HG03432 (cell line): ENCODE data around the gene TRPV3.
"Not testable (repeated sequence)": the region's sequence is repeated elsewhere in the genome, so short reads cannot be mapped to it uniquely, and the experiment has no call there.

Experiments
- ATAC-seq: cut with Tn5 transposase; IDR thresholded peaks from one replicate; pipeline ENCODE4 v1.9.1; 2021; ENCODE audit warnings: mild to moderate bottlenecking, moderate library complexity; ENCODE audit not compliant: unreplicated experiment

The TRPV3 gene

DNA sequence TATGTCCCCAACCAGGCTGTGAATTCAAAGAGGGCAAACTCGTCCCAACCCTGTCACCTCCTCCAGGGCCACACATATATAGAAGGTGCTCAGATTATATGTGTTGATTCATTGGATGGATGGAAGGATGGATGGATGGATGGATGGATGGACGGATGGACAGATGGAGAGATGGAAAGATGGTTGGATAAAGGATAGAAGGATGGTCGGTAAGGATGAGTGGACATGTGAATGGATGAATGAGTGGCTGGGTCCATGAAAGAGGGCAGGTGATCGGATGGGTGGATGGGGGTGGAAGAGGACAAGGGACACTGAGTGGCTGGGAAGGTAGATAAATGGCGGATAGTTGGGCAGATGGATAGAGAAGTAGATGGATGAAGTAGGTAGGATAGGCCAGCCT lies 30.1 kb downstream of the TRPV3 start:
- ATAC-seq: no peak

DNA sequence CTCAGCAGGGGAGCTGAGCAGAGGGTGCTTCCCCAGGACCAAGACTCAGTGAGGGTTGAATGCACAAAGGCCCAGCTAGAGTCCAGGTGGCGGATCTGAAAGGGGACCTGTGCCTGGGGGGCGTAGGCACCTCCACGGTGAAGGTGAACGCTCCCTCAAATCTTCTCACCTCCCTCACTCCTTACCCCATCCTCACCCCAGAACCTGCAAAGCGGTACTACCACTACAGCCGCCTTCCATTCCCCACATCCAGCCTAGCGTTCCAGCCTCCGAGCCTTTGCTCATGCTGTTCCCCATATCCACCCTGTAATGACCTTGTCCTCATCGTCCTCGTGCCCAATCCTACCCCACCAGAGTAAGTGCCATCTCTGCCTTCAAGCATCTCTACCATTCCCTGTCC lies 30.6 kb downstream of the TRPV3 start:
- no peak for ATAC-seq

DNA sequence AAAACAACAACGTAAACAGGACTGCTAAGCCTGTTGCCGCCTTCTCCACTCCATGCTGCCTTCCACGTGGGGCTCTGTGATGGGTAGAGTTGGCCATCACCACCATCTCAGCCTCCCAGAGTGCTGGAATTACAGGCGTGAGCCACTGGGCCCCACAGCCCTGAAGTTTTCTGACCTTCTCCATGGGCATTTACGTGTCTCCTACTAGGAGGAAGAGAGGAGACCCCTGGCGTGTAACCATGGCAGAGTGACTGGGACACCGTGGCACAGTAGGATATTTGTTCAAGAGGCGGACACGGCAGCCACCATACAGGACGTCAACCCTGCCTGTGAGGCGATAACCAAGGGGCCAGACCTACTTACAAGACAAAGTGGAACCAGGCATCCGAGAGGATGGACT lies 31.1 kb downstream of the TRPV3 start:
- no peak for ATAC-seq

DNA sequence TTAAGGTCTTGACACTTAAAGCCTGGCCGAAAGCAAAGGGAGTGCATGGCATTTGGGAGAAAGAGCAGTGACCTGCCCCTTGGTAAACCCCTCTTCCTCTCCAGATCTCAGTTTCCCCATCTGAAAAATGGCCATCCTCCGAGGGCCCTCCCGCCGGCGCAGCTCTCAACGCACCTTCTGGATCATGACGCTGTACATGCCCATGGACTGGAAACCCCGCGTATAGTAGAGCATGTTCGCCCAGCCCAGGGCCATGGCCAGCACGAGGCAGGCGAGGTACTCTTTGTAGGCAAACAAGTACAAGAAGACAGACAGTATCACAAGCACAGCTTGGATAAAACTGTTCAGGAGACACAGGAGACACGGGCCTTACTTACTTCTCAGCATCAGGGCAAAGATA lies 33.6 kb downstream of the TRPV3 start:
- ATAC-seq: no peak

DNA sequence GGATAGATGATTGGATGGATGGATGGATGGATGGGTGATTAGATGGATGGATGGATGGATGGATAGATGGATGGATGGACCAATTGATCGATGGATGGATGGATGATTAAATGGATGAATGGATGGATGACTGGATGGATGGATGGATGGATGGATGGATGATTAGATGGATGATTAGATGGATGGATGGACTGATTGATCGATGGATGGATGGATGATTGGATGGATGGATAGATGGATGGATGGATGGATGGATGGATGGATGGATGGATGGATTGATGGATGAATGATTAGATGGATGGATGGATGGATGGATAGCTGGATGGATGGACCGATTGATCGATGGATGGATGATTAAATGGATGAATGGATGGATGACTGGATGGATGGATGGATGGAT lies 38.1 kb downstream of the TRPV3 start:
- not testable (repeated sequence) for ATAC-seq

DNA sequence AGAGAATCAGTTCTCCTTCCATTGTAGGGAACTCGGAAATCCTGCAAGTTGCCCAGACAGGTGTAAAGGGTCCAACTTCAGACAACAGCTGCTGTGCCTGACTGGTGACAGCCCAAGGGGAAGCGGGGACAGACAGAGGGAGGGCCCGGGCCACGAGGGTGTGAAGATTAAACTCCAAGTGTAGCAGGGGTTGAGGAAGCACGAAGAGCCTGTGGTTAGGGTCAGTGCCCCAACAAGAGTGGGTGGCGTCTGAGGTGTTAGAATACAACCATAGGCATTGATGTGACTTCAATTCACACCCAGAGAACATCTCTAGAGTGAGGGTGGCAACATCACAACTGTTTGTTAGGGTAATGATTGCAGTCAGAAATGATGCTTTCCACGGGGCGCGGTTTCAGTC lies 42.7 kb downstream of the TRPV3 start:
- ATAC-seq: no peak

DNA sequence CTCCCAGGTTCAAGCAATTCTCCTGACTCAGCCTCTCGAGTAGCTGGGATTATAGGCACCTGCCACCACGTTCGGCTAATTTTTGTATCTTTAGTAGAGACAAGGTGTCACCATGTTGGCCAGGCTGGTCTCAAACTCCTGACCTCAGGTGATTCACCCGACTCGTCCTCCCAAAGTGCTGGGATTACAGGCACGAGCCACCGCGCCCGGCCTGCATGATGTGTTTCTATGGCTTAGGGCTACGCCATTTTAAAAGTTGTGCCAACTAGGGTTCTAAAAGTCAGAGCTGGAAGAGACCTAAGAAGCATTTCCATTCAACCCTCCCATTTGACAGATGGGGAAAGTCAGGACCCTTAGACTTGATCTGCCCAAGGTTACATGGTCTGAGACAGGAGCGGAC lies 43.4 kb downstream of the TRPV3 start:
- ATAC-seq: not testable (repeated sequence)

DNA sequence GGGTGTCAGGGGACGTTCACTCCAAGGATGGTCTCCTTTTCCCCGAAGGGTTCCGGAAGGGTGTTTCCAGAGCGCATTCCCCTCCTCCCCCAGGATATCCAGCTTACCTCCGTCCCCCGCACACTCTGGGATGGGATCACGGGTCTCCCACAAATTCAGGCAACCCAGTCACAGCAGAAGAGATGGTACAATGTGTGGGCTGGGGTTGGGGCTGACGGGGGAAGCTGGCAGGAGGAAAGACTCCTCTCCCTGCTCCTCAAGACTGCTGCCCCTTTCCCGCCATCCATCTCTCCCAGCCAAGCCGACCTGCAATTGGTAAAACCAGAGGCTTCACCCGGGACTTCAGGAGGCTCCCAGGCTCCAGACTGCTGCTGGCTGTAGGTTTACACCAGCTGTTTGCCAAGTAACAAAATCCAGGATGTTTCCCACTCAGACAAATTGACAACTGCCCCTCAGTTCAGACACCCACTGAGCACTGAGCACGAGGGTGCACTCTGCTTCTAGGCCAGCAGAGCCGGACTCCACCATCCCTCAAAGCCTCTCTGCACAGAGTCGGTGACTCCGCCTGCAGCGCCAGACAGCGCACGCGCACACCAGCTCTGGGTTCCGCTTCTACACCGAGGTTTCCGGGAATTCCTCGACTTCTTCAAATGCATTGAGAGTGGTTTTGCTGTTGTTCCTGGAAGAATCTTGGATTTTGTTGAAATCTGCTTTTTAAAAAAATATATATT lies 44.1 kb downstream of the TRPV3 start:
- no peak for ATAC-seq

DNA sequence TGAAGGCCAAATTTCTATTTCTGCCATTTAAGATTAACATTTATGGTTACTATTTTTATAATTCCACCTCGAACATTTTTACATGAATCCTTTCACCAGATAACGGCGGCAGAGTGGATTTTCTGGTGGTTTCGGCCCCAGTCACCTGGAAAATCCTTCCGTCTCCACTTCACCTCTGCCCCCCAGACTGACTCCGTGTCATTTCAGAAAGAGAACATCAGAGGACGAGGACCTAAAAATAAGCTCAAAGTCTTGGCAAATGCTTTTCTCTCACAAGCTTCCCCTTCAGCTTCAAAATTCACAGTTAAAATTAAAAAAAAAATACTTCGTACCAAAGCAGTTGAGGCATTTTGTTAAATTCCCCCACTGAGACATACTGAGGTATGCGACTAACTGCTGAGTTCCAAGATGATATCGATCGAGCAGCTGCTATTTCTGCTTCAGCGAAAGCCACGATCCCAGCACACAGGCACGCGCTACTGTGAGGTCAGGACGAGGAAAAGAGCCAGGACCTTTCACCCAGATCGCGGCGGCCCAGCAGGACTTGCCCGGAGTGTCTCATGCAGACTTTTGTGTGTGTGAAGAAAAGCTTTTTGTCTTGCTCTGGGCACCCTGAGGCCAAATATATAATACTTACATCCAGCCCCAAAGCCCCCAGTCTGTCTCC lies 45.0 kb downstream of the TRPV3 start:
- ATAC-seq: no peak

DNA sequence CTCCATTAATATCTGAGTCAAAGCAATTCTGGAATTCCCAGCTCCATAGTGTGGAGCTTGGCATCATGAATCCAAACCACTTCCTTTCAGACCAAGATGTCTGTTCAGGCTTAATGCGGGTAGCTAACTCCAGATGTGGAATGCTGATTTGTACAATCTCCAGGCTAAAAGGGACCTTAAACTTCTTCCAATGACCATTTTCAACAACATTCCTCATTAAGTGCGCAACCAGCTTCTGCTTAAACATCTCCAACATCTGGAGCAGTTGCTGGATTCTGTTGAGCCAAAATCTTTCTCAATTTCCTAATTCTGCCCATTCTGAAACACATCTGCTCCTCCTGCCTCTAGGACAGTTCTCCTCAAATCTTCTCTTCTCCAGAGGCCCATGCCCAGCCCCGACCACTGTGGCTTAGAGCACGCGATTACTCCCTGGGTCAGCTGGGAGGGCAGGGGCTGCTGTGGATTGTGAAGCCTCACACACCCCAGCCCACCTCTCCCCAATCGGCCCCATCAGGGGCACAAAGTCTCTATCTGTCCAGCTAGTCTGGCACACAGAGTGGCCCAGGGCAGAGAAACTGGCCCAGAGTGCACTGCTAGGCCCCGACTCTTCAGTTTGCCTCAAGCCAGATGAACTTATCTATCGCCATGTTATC lies 45.6 kb downstream of the TRPV3 start:
- no peak for ATAC-seq

DNA sequence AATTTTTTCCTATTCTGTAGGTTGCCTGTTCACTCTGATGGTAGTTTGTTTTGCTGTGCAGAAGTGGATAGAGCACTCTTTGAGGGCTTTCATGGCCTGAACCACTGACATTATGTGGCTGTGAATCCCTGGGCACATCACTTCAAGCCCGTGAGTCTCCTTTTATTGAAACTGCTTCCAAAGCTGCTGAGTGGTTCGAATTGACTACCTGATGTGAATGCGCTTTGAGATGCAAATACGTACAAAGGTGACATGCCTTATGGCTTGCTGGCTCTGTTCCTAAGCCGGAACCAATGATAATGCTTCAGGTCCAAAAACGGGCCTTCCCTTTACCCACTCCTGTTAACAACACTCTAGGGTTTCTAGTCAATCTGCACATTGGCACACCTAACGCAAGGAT lies 47.5 kb downstream of the TRPV3 start:
- ATAC-seq: no peak

DNA sequence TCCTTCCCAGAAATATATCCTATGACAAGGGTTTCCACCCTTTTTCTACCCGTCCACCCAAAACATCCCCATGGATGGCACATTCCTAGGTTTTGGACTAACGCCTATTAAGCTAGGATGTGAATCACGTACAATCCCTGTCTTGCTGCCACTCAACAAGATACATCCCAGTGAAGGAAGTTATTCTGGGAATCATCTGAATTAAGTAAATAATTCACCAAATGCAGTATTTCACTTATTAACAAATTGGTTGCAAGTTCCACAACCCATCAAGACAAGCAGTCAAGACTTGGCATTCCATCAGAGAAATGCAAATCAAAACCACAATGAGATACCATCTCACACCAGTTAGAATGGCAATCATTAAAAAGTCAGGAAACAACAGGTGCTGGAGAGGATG lies 49.7 kb downstream of the TRPV3 start:
- ATAC-seq: no peak

DNA sequence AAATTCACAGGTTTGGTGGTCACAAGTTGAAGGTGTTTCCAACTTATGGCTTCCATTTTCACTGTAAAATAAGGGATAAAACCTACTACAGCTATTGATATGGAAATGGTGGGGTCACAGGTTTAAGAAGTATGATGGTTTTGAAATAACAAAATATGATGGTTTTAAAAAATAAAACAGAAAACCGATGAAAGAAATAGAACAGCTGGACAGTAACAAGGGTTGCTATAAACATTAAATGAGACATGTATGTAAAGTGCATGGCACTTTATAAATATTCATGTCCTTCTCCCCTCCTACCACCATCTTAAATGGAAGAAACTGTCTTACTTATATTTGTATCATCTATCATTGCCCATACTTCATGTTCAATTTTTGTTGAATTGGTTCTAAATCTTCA lies 50.5 kb downstream of the TRPV3 start:
- no peak for ATAC-seq

DNA sequence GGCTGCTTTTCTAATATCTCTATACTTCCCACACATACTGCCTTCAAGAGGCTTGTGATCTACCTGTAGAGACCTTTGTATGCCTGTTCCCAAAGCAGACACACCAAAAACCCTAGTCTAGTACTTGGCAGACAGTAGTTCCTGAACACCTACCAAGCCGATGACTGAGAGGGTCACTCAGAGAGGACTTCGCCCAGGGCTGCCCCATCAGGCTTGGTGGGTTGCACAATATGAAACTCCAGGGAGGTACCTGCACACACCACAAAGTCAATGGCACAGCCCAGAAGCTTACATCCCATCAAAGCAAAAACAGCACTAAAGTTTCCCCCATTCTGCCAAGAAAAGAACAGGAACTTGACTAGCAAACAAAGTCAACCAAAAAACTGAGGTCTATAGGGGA lies 51.6 kb downstream of the TRPV3 start:
- no peak for ATAC-seq

DNA sequence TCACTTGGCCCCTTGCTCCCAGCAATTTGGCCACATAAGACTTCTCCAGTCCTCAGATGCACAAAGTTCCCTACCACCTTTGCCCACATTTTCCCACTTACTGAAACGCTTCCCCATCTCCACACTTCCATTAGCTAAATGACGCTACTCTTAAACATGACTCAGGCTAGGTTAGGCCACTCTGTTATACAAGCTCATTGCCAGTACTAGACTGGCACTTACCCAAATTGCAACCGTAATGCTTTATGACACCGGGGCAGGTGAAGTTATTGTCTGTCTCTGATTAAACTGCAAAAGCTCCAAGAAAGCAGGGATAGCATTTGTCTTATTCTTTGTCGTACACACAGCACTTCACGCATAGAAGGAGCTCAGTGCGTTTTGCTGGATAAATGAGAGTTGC lies 52.6 kb downstream of the TRPV3 start:
- ATAC-seq: no peak

DNA sequence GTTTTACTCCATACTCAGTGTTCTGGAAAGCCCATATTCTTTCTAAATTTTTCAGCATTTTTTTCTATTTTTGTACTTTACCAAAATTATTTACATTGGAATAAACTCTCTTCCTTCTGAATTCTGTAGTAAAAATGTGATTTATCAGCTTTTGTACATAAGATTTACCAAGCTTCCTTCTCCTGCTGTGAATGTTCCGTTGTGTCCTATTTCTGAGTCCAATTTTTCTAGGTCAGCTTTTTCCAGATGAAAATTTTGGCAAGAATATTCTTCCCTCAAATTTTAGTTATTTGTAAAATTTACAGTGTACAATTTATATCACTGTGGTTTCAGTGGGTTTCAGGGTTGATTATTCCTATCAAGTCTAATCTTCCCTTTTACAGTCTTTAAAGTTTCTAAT lies 54.3 kb downstream of the TRPV3 start:
- ATAC-seq: no peak

DNA sequence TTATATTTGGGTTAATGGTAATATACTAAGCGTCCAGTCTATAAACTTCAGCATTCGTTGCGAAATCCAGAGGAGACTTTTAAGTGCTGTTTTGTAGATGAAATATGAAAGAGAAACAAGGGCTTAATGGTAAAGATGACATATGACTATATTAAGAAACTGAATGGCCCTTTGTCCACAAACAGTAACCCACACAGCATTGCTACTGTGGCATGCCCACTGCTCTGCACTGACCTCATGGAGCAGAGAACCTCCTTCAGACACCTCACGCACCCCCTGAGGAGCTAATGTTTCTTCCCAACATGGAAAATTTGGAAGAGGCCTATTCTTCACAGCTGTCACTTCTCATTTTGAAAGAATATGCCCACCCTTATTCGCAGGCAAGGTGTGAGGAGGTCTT lies 55.1 kb downstream of the TRPV3 start:
- no peak for ATAC-seq

DNA sequence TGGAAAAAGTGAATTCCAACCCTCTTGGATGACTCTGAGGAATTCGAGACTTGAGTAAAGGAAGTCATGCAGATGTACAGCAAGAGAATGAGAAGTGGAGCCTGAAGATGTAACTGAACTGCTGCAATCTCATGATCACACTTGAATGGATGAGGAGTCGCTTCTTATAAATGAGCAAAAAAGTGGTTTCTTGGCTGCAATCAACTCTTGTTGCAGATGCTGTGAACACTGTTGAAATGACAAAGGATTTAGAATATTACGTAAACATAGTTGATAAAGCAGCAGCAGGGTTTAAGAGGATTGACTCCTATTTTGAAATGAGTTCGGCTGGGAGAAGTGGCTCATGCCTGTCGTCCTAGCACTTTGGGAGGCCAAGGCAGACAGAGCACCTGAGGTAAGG lies 56.3 kb downstream of the TRPV3 start:
- no peak for ATAC-seq

DNA sequence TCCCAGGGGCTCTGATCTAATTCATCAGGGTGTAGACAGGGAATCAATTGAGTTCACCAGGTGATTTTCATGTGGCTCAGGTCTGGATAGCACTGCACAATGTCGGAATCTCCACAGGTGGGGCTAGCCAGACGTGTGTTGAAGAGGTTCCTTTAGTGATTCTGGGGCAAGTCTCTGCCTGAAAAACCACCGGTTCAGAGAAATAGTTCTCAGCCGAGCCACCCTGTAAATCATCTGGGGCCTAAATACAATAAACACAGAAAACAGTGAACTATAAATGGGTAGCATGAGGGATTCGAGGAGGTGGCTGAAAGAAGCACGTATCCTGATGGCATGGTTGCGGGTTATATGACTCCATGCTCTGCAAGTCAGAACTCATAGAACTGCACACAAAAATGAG lies 60.5 kb downstream of the TRPV3 start:
- ATAC-seq: no peak

DNA sequence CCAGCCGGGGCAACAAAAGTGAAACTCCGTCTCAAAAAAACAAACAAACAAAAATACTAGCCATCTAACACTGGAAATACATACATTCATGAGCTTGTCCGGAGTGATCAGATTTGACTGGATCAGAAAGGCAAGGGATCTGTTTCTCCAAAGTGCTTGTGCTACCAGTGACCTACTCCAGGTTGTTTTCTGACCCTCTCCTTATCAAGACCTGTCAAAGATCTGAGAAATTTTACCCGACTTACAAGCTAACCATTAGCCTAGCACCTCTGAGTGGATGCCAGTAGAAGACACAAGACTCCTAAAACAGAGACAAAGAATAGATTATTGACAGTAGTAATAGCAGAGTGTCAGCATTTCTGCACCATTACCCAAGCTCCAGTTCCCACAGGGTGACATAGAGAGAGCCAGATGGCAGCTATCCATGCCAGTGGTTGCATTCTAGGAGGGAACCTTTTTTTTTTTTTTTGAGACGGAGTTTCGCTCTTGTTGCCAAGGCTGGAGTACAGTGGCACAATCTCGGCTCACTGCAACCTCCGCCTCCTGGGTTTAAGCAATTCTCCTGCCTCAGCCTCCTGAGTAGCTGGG lies 72.0 kb downstream of the TRPV3 start:
- ATAC-seq: no peak

DNA sequence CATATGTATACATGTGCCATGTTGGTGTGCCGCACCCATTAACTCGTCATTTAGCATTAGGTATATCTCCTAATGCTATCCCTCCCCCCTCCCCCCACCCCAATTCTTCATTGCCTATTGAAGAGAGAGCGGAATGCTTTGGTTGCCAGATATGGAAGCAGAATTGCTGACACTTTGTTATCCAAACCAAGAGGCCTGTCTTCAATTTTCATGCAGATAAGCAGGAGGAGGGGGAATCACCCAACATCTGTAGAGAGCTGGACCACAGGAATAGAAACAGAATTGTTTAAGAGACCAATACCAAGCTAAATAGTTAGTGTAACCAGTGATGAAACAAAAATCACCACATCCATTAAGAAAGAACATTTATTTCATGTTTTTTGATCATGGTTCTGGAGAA lies 74.8 kb downstream of the TRPV3 start:
- no peak for ATAC-seq

DNA sequence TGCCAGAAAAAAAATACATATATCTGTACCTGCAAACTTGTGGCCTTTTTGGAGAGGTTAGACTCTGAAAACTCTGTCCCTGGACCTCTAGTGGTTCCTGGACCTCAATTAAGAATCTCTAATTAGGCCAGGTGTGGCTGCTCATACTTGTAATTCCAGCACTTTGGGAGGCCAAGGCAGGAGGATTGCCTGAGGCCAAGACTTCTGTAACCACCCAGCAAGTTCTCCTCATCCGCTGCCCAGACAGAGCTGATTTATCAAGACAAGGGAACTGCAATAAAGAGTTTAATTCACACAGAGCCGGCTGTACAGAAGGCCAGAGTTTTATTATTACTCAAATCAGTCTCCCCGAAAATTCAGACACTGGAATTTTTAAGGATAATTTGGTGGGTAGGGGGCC lies 77.6 kb downstream of the TRPV3 start:
- ATAC-seq: no peak
